SH-SY5Y (cell line): ENCODE data around the gene CCDC144A.

Source experiments
- GATA2 ChIP-seq: IDR thresholded peaks from 2 replicates; pipeline ENCODE4 v1.6.1; 2011; ENCODE audit warnings: mild to moderate bottlenecking, low read depth, low read length
- GATA3 ChIP-seq: IDR thresholded peaks from 2 replicates; pipeline ENCODE4 v1.6.1; 2011; ENCODE audit warnings: low read depth, mild to moderate bottlenecking, low read length, moderate library complexity

DNA sequence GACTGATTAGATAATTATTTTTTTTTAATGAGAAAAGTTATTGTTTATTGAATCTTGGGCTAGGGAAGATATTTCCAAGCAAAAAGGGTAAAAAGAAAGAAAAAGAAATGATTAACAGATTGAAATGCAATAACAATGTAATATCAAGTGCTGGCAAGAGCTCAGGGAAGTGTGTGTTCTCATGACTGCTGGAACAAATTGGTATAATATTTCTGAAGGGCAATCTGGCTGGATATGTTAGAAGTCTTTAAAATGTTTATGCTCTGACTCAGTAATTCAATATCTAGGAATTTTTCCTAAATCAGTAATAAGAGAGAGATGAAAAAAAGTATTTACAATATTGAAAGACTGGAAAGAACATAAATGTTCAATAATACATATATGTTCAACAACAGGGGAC, 28.8 kb upstream of the CCDC144A start:
- TF ChIP-seq GATA2: no peak
- TF ChIP-seq GATA3: no peak
